HEK293 (cell line): ENCODE measurements around the gene CLN6.
A peak's percentile ranks its signal among the peaks of the same experiment; 100 is the strongest.
"Not testable (repeated sequence)": the region's sequence is repeated elsewhere in the genome, so short reads cannot be mapped to it uniquely, and the experiment has no call there.

Experiments used
- CTCF ChIA-PET: fragments of 350-600 bp; formaldehyde crosslinking; extraction: SDS; loops from one replicate; lab custom pipeline; 2021; ENCODE audit warnings: antibody characterized with exemption; lab: Yijun Ruan, JAX
- POLR2A ChIA-PET: fragments of 300-600 bp; formaldehyde crosslinking; extraction: SDS; loops from one replicate; lab custom pipeline; 2020; ENCODE audit warnings: antibody characterized with exemption, inconsistent platforms; lab: Yijun Ruan, JAX
- H3K27ac ChIP-seq: fragments of 200-500 bp; sonication (Bioruptor generic); 2 replicates; pipeline ENCODE4 v1.5.1; 2014; ENCODE audit warnings: low read depth, low read length, control low read depth, inconsistent platforms; ENCODE audit errors: extremely low read depth
- H3K36me3 ChIP-seq, 2 experiments: fragments of 200-500 bp in 1 of 2; sonication (Bioruptor generic) in 1 of 2; 1 replicate in 1 of 2; 2 replicates in 1 of 2; pipeline ENCODE4 v1.5.1; 2014 to 2017; ENCODE audit warnings: inconsistent platforms in 2 of 2, low read length in 2 of 2; ENCODE audit not compliant: control insufficient read depth in 2 of 2, insufficient read depth in 1 of 2
- H3K4me1 ChIP-seq: fragments of 200-500 bp; sonication (Bioruptor generic); 2 replicates; pipeline ENCODE4 v1.5.1; 2014; ENCODE audit warnings: mild to moderate bottlenecking, low read length, inconsistent platforms; ENCODE audit not compliant: control insufficient read depth, insufficient read depth
- H3K4me3 ChIP-seq: 2 replicates; pipeline ENCODE4 v1.5.1; 2011; ENCODE audit warnings: low read depth, mild to moderate bottlenecking, control low read depth, low read length, moderate library complexity
- H3K9me3 ChIP-seq: fragments of 200-500 bp; sonication (Bioruptor generic); 2 replicates; pipeline ENCODE4 v1.5.1; 2014; ENCODE audit warnings: low read depth, low read length, inconsistent platforms; ENCODE audit not compliant: control insufficient read depth, insufficient read depth
- CTCF ChIP-seq: fragments of 450-650 bp; formaldehyde crosslinking; IDR thresholded peaks from 2 replicates; pipeline ENCODE4 v1.5.1; 2016; ENCODE audit warnings: missing biosample characterization, missing genetic modification characterization
- GLIS2 ChIP-seq: fragments of 450-650 bp; formaldehyde crosslinking; IDR thresholded peaks from 2 replicates; pipeline ENCODE4 v1.5.1; 2016; ENCODE audit warnings: missing biosample characterization, missing genetic modification characterization
- HOXC10 ChIP-seq: sonication (generic); formaldehyde crosslinking; IDR thresholded peaks from 2 replicates; pipeline ENCODE4 v1.8.1; 2023; ENCODE audit warnings: mild to moderate bottlenecking, missing genetic modification reagents
- MYNN ChIP-seq: fragments of 450-650 bp; formaldehyde crosslinking; IDR thresholded peaks from 2 replicates; pipeline ENCODE4 v1.5.1; 2016; ENCODE audit warnings: missing biosample characterization, missing genetic modification characterization, borderline replicate concordance
- ZBTB11 ChIP-seq: fragments of 450-650 bp; formaldehyde crosslinking; conservative IDR thresholded peaks from 2 replicates; pipeline ENCODE4 v1.5.1; 2016; ENCODE audit warnings: low read depth, missing biosample characterization, missing genetic modification characterization
- ZIC2 ChIP-seq: fragments of 450-650 bp; formaldehyde crosslinking; IDR thresholded peaks from 2 replicates; pipeline ENCODE4 v1.5.1; 2016; ENCODE audit warnings: missing biosample characterization, missing genetic modification characterization
- ZNF10 ChIP-seq: fragments of 450-650 bp; formaldehyde crosslinking; IDR thresholded peaks from 2 replicates; pipeline ENCODE4 v1.5.1; 2017; ENCODE audit warnings: missing biosample characterization, missing genetic modification characterization
- ZNF211 ChIP-seq: fragments of 450-650 bp; formaldehyde crosslinking; IDR thresholded peaks from 2 replicates; pipeline ENCODE4 v1.5.1; 2016; ENCODE audit warnings: low read depth, missing biosample characterization, missing genetic modification characterization
- ZNF221 ChIP-seq: fragments of 450-650 bp; formaldehyde crosslinking; IDR thresholded peaks from 2 replicates; pipeline ENCODE4 v1.5.1; 2017; ENCODE audit warnings: missing biosample characterization, missing genetic modification characterization, borderline replicate concordance
- ZNF366 ChIP-seq: fragments of 450-650 bp; formaldehyde crosslinking; conservative IDR thresholded peaks from 2 replicates; pipeline ENCODE4 v1.5.1; 2016; ENCODE audit warnings: missing biosample characterization, missing genetic modification characterization
- ZNF623 ChIP-seq: fragments of 450-650 bp; formaldehyde crosslinking; IDR thresholded peaks from 2 replicates; pipeline ENCODE4 v1.5.1; 2016; ENCODE audit warnings: missing biosample characterization, missing genetic modification characterization
- ZNF658 ChIP-seq: fragments of 450-650 bp; formaldehyde crosslinking; IDR thresholded peaks from 2 replicates; pipeline ENCODE4; 2016; ENCODE audit warnings: missing biosample characterization, missing genetic modification characterization
- ZNF747 ChIP-seq: fragments of 450-650 bp; formaldehyde crosslinking; IDR thresholded peaks from 2 replicates; pipeline ENCODE4 v1.5.1; 2016; ENCODE audit warnings: missing biosample characterization, missing genetic modification characterization
- ZNF776 ChIP-seq: fragments of 450-650 bp; formaldehyde crosslinking; IDR thresholded peaks from 2 replicates; pipeline ENCODE4 v1.5.0; 2017; ENCODE audit warnings: missing biosample characterization, missing genetic modification characterization, borderline replicate concordance

CLN6 gene

GRCh38 chr15:68213991-68214837, 15.3 kb downstream of the CLN6 start (continued):
- TF ChIP-seq ZNF776 (tag by site-specific recombination) (no peak), ZBTB11 (tag by site-specific recombination) (no peak), ZNF366 (no peak), MYNN (tag by site-specific recombination) (no peak), ZNF658 (tag by site-specific recombination) (no peak), HOXC10 (CRISPR knock-in tag) (no peak), ZNF747 (tag by site-specific recombination) (no peak), ZNF10 (tag by site-specific recombination) (no peak), ZNF623 (no peak), ZNF221 (tag by site-specific recombination) (no peak)

- H3K27ac ChIP-seq, H3K4me1 ChIP-seq, H3K4me3 ChIP-seq, CTCF ChIA-PET, POLR2A ChIA-PET, H3K9me3 ChIP-seq: not testable (repeated sequence)
- peaks cover 22 to 68% of the 10 kb centered on the region in 2 experiments for H3K36me3 ChIP-seq
Observed at GRCh38 chr15:68213491-68213845, 16.1 kb downstream of the CLN6 start.

GRCh38 chr15:68211656-68212320, 17.7 kb downstream of the CLN6 start:
- no peak overlapping the region for H3K27ac ChIP-seq
- no peak overlapping the region for H3K4me3 ChIP-seq
- no peak for TF ChIP-seq ZNF211
- TF ChIP-seq GLIS2 (tag by site-specific recombination) = 0 out of 2 replicates have a peak, but pooled peaks have one; percentile 20
- ChIA-PET POLR2A (interaction anchor here (0.5 kb wide), 1 partner anchor 9 kb away, joined by 3 read pairs; no protein-coding TSS in a partner anchor), CTCF (interaction anchor here (0.6 to 2.8 kb wide), 5 partner anchors 10 to 1252 kb away, joined by 3 to 9 read pairs (median 5); no protein-coding TSS in a partner anchor)
- H3K9me3 ChIP-seq = no peaks in the 10 kb centered on the region
- peaks cover 14 to 65% of the 10 kb centered on the region in 2 experiments for H3K36me3 ChIP-seq
- no peaks in the 10 kb centered on the region for H3K4me1 ChIP-seq

- no peak overlapping the region for H3K4me3 ChIP-seq
- H3K27ac ChIP-seq = no peak overlapping the region
- H3K9me3 ChIP-seq = no peaks in the 10 kb centered on the region
- ChIA-PET CTCF (interaction anchor here (0.5 to 2.8 kb wide), 14 partner anchors 9 to 1251 kb away, joined by 3 to 9 read pairs (median 3); no protein-coding TSS in a partner anchor), POLR2A (interaction anchor here (0.5 kb wide), 1 partner anchor 10 kb away, joined by 3 read pairs; no protein-coding TSS in a partner anchor)
- no peaks in the 10 kb centered on the region for H3K4me1 ChIP-seq
- peaks cover 10 to 57% of the 10 kb centered on the region in 2 experiments; a peak in 2 of 3 replicates for H3K36me3 ChIP-seq
- TF ChIP-seq CTCF (tag by site-specific recombination) (peak; percentile 83), ZNF221 (tag by site-specific recombination) (no peak), ZIC2 (peak; percentile 22; the same call in 1 of the 2 replicates)
Observed at GRCh38 chr15:68210821-68211655, 18.5 kb downstream of the CLN6 start.
